Measurements from ENCODE around the gene TRMT1.

TRMT1 gene

GRCh38 chr19:13089857-13090507, 26.6 kb downstream of the TRMT1 start:
- DNase-seq: no peak

- DNase-seq: no peak
Observed at GRCh38 chr19:13089139-13089856, 27.2 kb downstream of the TRMT1 start.

GRCh38 chr19:13087795-13088537, 28.6 kb downstream of the TRMT1 start:
- no peak for DNase-seq

GRCh38 chr19:13087295-13087694, 29.2 kb downstream of the TRMT1 start:
- no peak for DNase-seq

- DNase-seq: no peak
Observed at GRCh38 chr19:13086341-13086740, 30.2 kb downstream of the TRMT1 start.

DNA sequence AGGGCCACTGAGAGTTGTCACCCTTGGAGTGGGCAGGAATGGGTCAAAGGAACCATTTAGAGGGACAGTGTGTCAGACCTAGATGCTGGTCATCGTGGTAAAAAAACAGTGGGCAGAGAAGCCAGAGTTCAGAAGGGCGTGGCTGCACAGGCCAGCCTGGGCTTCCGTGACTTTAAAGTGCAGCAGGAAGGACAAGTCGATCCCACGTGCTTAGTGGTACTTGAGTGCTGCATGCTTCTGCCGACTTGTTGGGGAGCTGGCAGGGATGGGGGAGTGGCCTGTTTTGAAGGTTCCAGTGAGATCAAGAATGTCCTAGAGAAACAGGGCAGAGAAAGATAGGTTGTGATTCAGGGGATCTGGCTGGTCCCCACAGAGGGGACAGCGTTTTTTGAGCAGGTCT, 30.9 kb downstream of the TRMT1 start:
- peak; percentile 31 for DNase-seq

DNA sequence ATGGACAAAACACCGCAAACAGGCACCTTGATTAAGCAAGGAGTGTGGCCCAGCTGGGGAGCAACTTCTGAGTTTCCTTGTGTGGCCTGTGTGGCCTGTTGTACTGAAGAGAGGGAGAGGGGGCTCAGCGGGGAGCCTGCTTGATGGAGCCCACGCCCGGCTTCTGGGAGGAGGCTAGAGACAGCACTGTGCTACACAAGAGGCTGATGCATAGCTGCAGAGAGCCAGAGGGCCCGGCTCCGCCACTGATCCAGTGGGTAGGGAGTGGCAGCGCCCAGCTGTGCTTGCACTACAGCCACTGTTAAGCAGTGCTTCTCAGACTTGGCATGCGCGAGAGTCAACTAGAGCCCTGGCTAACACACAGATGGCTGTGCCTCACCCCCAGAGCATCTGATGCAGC, 32.9 kb downstream of the TRMT1 start:
- no peak for DNase-seq

DNA sequence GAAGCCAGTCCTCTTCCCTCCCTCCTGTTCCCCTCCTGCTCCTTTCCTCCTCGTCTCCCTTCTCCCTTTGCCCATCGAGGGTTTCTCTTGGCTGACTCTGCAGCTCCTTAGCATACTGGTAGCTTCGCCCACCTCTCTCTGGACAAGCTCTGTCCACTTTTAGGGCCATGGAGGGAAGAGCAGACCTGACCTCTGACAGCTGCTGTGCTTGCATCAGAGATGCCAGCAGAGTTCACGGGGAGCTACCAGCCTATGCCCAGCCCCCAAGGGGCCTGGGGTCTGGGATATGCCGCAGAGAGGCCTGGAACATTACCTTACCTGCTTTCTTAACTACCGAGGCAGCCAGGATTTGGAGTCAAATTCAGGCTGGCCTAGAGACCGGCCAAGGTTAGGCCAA, 33.5 kb downstream of the TRMT1 start:
- no peak for DNase-seq

DNA sequence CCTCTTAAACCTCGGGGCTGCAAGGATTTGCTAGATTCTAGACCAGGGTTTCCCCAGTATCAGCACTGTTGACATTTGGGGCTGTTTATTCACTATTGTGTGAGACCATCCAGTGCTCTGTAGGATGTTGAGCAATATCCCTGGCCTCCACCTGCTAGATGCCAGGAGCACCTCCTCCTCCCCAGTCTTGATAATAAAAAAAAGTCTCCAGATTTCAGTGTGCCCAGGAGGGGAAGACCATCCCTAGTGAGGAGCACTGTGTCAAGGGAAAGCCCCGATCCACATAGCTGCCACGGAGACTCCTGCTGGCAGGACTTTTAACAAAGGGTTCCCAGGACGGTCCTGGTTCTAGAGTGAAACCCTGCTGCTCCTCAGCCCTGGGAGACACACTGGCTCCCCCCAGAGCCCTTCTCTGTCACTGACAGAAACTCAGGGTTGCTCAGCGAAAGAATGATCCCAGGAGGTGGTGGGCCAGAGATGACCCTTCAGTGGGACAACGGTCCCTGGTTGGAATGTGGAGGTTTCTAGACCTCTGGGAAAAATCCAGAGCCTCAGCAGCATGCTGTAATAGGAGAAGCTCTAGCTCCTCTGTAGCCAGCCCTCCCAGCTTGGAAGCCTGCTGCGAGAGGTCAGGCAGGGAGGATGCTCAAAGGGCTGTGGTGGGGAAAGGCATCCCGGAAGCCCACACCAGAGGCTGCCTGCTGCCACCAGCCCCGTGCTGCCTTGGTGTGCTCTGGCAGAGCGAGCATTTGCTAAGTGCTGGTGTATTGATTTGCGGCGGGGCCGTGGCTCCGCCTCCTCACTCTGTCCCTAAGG, 34.1 kb downstream of the TRMT1 start:
- no peak for DNase-seq

GRCh38 chr19:13079542-13079986, 37.0 kb downstream of the TRMT1 start:
- DNase-seq: no peak

DNA sequence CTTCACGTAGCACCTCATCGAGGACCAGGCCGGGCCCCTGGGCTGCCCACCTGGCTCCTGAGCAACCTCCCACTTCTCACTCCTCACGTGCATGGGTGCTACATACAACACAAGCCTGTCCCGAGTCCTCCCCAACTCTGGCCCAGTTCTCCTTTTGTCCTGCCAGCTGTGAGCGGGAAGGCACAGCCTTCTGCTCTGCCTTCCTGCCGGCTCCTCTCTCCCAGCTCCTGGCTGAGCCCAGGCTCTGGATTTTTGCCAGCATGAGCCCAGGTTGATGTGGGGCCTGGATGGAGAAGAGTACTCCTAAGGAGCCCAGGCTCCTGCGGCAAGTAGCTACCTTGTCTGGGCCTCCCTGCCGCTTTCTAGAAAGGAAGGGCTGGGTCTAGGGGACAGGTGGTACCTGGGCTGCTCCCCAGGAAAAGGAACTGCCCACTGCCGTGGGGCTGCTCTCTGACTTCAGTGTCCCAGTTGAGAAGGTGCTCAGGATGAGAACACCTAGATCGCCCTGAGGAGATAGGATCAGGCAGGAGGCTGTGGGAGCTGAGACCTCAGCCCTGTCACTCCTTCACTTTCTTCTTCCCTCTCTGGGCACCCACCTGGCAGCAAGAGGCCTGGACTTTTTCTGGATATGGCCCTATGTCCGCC, 37.5 kb downstream of the TRMT1 start:
- DNase-seq: no peak

DNA sequence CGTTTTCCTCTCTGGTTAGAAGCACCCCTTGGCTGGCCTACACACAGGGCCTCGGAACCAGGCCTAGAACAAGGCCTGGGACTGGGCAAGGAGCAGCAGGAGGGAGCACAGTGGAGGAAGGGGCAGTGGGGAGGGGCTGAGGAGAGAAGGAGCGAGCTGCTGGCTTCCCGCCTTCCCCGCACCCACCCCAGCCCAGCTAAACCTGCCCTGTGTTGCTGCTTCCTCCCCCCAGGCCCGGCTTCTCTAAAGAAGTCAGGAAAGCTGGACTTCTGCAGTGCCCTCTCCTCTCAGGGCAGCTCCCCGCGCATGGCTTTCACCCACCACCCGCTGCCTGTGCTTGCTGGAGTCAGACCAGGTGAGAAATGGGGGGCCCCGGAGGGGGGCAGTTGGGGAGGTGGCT, 38.2 kb downstream of the TRMT1 start:
- DNase-seq: no peak

DNA sequence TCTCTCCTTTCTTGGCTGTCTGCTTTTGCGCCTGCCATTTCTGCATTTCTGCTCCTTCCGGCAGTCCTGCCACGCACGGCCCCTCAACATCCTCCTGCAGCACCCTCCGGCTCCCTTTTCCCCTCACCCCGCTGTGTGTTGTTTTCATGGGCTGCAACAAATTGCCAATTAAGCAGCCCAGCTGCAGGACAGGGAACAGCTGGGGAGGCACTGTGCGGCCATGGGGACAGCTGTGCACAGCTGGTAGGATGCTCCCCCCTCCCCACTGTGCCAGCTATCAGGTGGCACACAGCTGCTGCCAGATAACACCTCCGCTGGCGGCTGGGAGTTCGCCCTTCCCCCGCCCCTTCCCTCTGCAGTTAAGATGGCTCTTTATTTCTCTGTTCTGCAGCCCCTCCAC, 39.3 kb downstream of the TRMT1 start:
- DNase-seq: no peak

DNA sequence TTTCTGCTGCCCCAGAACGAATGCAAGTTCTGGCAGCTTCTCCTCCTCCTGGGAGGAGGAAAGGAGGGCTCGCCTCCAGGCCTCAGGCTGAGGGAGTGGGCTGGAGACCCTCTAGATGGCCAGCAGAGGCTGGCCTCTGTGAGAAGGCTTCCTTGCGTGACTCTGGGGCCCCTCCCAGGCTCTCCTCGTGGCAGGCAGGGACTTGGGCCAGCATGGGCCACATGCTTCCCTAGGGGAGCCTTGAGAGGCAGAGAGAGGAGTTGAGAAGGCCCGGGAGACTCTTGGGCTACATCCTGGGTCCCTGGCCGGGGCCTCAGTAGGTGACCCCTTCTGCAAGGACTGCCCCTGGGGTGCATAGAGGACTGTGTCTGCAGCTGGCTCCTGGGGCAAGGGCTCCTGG, 39.8 kb downstream of the TRMT1 start:
- no peak for DNase-seq

DNA sequence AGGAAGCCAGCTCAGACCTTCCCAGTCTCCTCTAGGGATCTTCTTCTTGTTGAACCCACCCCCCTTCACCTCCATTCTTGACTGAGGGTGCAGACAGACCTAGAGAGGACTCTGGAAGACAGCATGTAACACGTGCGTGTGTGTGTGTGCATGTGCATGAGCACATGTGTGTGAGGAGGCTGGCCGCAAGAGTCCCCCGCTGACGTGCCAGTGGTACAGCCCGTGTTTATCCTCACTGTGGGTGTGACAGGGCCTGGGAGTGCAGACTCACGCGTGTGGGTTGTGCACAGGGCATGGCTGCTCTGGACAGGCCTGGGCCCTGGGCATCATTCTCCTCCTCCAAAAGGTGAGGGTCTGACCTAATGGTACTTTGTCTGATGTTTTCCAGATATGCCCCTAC, 40.2 kb downstream of the TRMT1 start:
- no peak for DNase-seq

DNA sequence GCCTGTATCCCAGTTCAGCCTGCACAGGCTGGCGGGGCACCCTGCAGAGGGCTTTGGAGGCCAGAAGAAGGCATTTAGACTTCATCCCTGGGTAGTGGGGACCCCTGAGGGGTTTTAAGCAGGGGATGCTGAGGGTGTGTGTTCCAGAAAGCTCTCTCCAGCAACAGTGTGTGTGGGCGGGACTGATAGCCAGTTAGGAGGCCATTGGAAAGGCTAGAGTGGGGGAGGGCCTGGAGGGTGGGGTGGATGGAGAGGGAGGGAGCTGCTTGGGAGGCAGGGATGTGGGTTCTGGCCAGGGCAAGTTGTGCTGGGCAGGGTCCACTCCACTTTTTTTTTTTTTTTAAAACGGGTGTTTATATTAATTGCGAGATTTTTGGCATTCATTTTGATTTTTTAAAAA, 42.2 kb downstream of the TRMT1 start:
- no peak for DNase-seq

DNA sequence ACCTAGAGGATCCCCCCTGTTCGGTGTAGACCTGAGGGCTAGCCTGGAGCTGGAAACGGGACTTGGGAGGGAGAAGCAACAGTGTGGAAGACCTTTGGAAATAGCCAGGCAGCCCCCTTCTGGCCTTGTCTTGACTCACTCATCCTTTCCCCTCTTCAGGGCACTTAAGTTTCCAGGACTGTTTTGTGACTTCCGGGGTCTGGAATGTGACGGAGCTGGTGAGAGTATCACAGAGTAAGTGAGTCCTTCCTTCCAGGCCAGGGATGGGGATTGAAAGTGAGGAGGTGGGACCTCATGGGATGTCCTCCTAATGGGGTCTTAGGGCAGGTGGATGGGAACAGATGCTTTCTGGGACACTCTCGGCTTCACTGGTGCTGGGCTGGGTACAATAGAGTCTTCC, 43.3 kb downstream of the TRMT1 start:
- DNase-seq: no peak

DNA sequence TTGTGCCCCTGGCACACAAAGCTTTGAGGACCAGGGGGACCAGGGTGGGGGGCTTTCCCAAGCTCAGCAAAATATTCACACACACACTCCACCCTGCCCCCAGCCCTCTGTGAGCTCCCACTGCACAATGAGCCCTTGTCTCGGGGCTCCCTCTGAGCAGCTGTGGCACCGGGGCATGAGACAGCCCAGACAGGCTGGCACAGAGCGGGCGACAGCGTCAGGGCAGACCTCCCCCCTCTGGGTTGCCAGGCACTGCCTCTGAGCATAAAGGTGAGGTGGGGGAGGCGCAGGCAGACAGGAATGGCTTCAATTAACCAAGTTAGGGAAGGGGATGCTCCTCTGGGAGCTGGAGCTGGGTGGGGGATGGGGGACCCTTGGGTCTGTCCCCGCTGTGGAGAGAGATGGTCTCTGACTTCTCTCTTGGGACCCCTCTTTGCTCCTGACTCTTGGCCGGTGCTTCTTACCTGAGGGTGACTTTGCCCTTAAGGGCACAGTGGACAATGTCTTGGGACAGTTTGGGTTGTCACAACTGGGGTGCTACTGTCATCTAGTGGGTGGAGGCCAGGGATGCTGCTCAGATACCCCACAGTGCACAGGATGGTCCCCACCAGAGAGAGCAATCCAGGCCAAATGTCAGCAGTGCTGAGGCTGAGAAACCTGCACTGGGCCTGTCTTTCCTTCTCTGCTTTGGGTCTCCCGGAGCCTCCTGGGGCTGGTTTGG, 44.2 kb downstream of the TRMT1 start:
- DNase-seq: no peak

GRCh38 chr19:13071444-13072187, 44.9 kb downstream of the TRMT1 start:
- no peak for DNase-seq

DNA sequence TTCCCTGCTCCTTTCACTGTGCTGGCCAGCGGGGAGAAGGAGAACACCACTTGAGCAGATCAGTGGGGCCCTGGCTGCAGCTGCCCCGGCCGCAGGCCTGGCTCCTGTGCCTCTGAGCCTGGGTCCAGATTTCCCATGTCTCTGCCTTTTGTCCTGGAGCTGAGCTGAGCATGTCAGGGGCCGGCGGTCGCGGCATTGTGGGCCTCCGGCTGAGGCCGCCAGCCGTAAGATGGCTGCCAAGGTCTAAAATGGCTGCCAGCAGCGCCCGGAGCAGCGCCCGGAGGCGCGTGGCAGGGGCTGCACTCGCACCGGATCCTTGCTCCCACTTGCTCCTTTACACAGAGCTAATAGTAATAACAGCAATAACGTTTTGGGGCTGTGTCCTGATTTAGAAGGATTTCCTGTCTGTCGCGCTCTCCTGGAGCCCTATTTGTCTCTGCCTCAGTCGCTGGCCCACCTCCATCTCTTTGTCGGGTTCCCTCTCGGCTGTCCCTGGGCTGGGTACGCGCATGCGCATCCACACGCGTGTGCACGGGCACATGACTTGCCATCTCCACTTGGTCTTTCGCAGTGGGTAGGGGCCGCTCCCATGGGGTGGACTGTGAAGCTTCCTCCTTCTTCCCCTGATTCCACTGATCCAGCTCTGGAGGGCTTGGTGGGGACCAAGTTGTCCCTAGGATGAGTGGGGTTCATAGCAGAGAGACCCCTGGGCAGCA, 46.0 kb downstream of the TRMT1 start:
- no peak for DNase-seq
